ENCODE measurements around the gene RNF222.

- TF ChIP-seq YY1 (IDR thresholded peaks at IDR 0.05; ENCODE audit: insufficient read depth, insufficient read length) (no peak), ZNF274 (IDR thresholded peaks at IDR 0.05; ENCODE audit: low read depth, low read length) (no peak)
Observed at GRCh38 chr17:8387914-8388651, 9.5 kb downstream of the RNF222 start.

Data from NT2/D1 (cell line).